B cell (primary cell): ENCODE data around the gene PNMA8B. TPM values are rescaled to one million over a fixed set of nuclear protein-coding genes. Genes with fewer than 3 reads are reported as not detected.

Experiments used
- ATAC-seq: fragments of 200-7000 bp; cut with Tn5 transposase; one replicate; pipeline ENCODE4 v1.10.0; 2021; ENCODE audit warnings: low read depth, mild to moderate bottlenecking, moderate number of reproducible peaks, moderate library complexity
- CTCF ChIA-PET: fragments of 350-600 bp; sonication (Branson Sonifier 250); formaldehyde crosslinking; loops from one replicate; lab custom pipeline; 2021; ENCODE audit warnings: antibody characterized with exemption, inconsistent platforms; lab: Charles Lee
- POLR2A ChIA-PET: fragments of 350-600 bp; sonication (Branson Sonifier 250); formaldehyde crosslinking; loops from one replicate; lab custom pipeline; 2021; ENCODE audit warnings: antibody characterized with exemption; lab: Charles Lee
- DNase-seq: peaks from one replicate; pipeline ENCODE4 v3.0.0; 2013
- H2AFZ ChIP-seq: 2 replicates; pipeline ENCODE4 v1.6.1; 2012; ENCODE audit warnings: mild to moderate bottlenecking, low read depth, low read length; ENCODE audit not compliant: insufficient read depth, poor library complexity, severe bottlenecking
- H3K27ac ChIP-seq, 2 donors: 1 replicate in 1 of 2; 2 replicates in 1 of 2; pipeline ENCODE4 v1.5.1; 2012 to 2013; ENCODE audit warnings: low read length in 2 of 2, mild to moderate bottlenecking in 2 of 2, moderate library complexity in 1 of 2
- H3K27me3 ChIP-seq, 4 experiments: fragments of 200-600 bp in 1 of 4; sonication (generic) in 1 of 4; replicated peaks in 1 of 4; 1 replicate in 2 of 4; 2 replicates in 2 of 4; pipeline versions ENCODE4 v1.6.1 to v1.7.0; 2013 to 2016; ENCODE audit warnings: low read length in 3 of 4, mild to moderate bottlenecking in 2 of 4, mixed read lengths in 1 of 4, moderate library complexity in 1 of 4; ENCODE audit not compliant: insufficient read depth in 4 of 4, control insufficient read depth in 3 of 4; ENCODE audit errors: control extremely low read depth in 1 of 4
- H3K36me3 ChIP-seq, 2 experiments: replicated peaks in 1 of 2; 1 replicate in 1 of 2; 2 replicates in 1 of 2; pipeline versions ENCODE4 v1.6.1 to v1.7.1; 2013; ENCODE audit warnings: low read length in 1 of 2; ENCODE audit not compliant: insufficient read depth in 2 of 2, control insufficient read depth in 1 of 2; ENCODE audit errors: control extremely low read depth in 1 of 2, extremely low read depth in 1 of 2
- H3K4me1 ChIP-seq, 2 donors: fragments of 200-600 bp in 1 of 2; sonication (generic) in 1 of 2; 1 replicate in 1 of 2; 2 replicates in 1 of 2; pipeline versions ENCODE4 v1.5.1 to v1.6.1; 2013 to 2017; ENCODE audit warnings: low read length in 2 of 2; ENCODE audit not compliant: control insufficient read depth in 2 of 2, insufficient read depth in 2 of 2
- H3K4me2 ChIP-seq: replicated peaks from 2 replicates; pipeline ENCODE3; 2012; ENCODE audit warnings: mild to moderate bottlenecking, low read depth, low read length; ENCODE audit not compliant: poor library complexity, severe bottlenecking
- H3K4me3 ChIP-seq, 5 experiments: fragments of 200-600 bp in 1 of 5; sonication (generic) in 1 of 5; 1 replicate in 3 of 5; 2 replicates in 2 of 5; pipeline versions ENCODE4 v1.5.1 to v1.7.0; 2011 to 2016; ENCODE audit warnings: low read length in 4 of 5, mild to moderate bottlenecking in 4 of 5, low read depth in 2 of 5, control low read depth in 1 of 5, moderate library complexity in 1 of 5; ENCODE audit not compliant: insufficient read depth in 1 of 5; ENCODE audit errors: control extremely low read depth in 1 of 5, extremely low read depth in 1 of 5
- H3K79me2 ChIP-seq: fragments of 200-600 bp; sonication (generic); one replicate; pipeline ENCODE4 v1.6.0; 2016; ENCODE audit warnings: low read length; ENCODE audit not compliant: control insufficient read depth, insufficient read depth
- H3K9ac ChIP-seq: fragments of 200-600 bp; sonication (generic); 2 replicates; pipeline ENCODE4 v1.6.1; 2017; ENCODE audit warnings: mild to moderate bottlenecking, low read length, moderate library complexity
- H3K9me3 ChIP-seq, 3 donors: one replicate each; pipeline versions ENCODE4 v1.6.1 to v1.7.1; 2013; ENCODE audit warnings: low read length in 2 of 3; ENCODE audit not compliant: control insufficient read depth in 2 of 3, insufficient read depth in 1 of 3; ENCODE audit errors: control extremely low read depth in 1 of 3
- H4K20me1 ChIP-seq: 2 replicates; pipeline ENCODE4 v1.6.0; 2012; ENCODE audit warnings: mild to moderate bottlenecking, low read length; ENCODE audit not compliant: insufficient read depth, control insufficient read depth, poor library complexity, severe bottlenecking
- H3K27ac Mint-ChIP-seq: one replicate; pipeline ENCODE4 v1.8.0; 2021; ENCODE audit warnings: mixed read lengths
- H3K27me3 Mint-ChIP-seq: one replicate; pipeline ENCODE4 v1.8.0; 2021; ENCODE audit warnings: mixed read lengths
- H3K4me1 Mint-ChIP-seq: one replicate; pipeline ENCODE4 v1.8.0; 2021; ENCODE audit warnings: mixed read lengths
- H3K4me3 Mint-ChIP-seq: one replicate; pipeline ENCODE4 v1.8.0; 2021; ENCODE audit warnings: mixed read lengths
- H3K9me3 Mint-ChIP-seq: one replicate; pipeline ENCODE4 v1.8.0; 2022; ENCODE audit warnings: mixed read lengths; ENCODE audit not compliant: insufficient read depth
- CTCF ChIP-seq: fragments of 200-600 bp; IDR thresholded peaks from one replicate; pipeline ENCODE4 v1.8.0; 2022; ENCODE audit warnings: antibody characterized with exemption, mild to moderate bottlenecking
- EZH2 ChIP-seq: IDR thresholded peaks from 2 replicates; pipeline ENCODE4 v1.6.1; 2012; ENCODE audit warnings: borderline replicate concordance, low read depth, mild to moderate bottlenecking, moderate library complexity, low read length; ENCODE audit not compliant: insufficient read depth, poor library complexity, severe bottlenecking
- WGBS: methylation state at CpG from one replicate; pipeline ENCODE4 v1.1.5; 2013; ENCODE audit warnings: missing lambda C conversion rate; ENCODE audit not compliant: insufficient coverage; 5-methylcytosine and 5-hydroxymethylcytosine counted together
- intact Hi-C: fragments of 100-400 bp; cut with micrococcal nuclease; formaldehyde crosslinking; loops from one replicate; pipeline ENCODE4 v1.10.0; 2022
- polyA plus RNA-seq: library from polyadenylated mRNA; depleted of rRNA; stranded (reverse); fragments of >200 nt; gene quantifications from 2 replicates; pipeline ENCODE4 v1.2.3, GENCODE V29; 2012
- total RNA-seq, 2 donors: library from RNA; stranded (reverse); fragments of 120-200 nt in 1 of 2; gene quantifications; 1 replicate in 1 of 2; 2 replicates in 1 of 2; pipeline versions ENCODE4 v1.2.3 to v1.2.4, GENCODE V29; 2013 to 2022

Gene PNMA8B
- total and polyA plus RNA-seq, 2 donors (not counting 1 experiment from before 2014, with no cell fraction given): 0.10 to 0.32 TPM

- Histone ChIP-seq H3K79me2 (no peaks in the 10 kb centered on the region), H3K36me3 (no peaks in the 10 kb centered on the region), H3K9me3 (peaks cover 0 to 10% (median 4%) of the 10 kb centered on the region in 3 donors), H3K9ac (no peak overlapping the region), H3K4me2 (no peak overlapping the region), H4K20me1 (no peaks in the 10 kb centered on the region), H3K27me3 (peaks cover 0 to 11% (median 0%) of the 10 kb centered on the region in 4 experiments), H3K4me3 (no peak overlapping the region), H3K27ac (no peak overlapping the region), H3K4me1 (no peaks in the 10 kb centered on the region), H2AFZ (no peak overlapping the region)
- intact Hi-C loops: no loop called here
- H3K4me3 Mint-ChIP-seq: no peak overlapping the region
- DNase-seq (no peak), ATAC-seq (no peak)
- no peaks in the 10 kb centered on the region for H3K4me1 Mint-ChIP-seq
- WGBS: 61% methylated on average over 3 of the region's 4 CpGs
- POLR2A ChIA-PET: no interaction called here
- H3K9me3 Mint-ChIP-seq: peaks cover 7% of the 10 kb centered on the region
- H3K27ac Mint-ChIP-seq: no peak overlapping the region
- CTCF ChIA-PET: no interaction called here
- peaks cover 24% of the 10 kb centered on the region for H3K27me3 Mint-ChIP-seq
- TF ChIP-seq EZH2 (no peak), CTCF (no peak)
Observed at GRCh38 chr19:46452186-46452585, 43.5 kb downstream of the PNMA8B start.

- Mint-ChIP-seq H3K27me3 (peaks cover 24% of the 10 kb centered on the region), H3K9me3 (peaks cover 7% of the 10 kb centered on the region), H3K4me3 (no peak overlapping the region), H3K27ac (no peak overlapping the region), H3K4me1 (no peaks in the 10 kb centered on the region)
- ChIA-PET CTCF (no interaction called here), POLR2A (no interaction called here)
- no peaks in the 10 kb centered on the region for H3K36me3 ChIP-seq
- no peak overlapping the region for H3K27ac ChIP-seq
- DNase-seq: no peak
- no peak overlapping the region for H3K4me2 ChIP-seq
- no peaks in the 10 kb centered on the region for H3K79me2 ChIP-seq
- intact Hi-C loops: no loop called here
- H3K4me1 ChIP-seq: no peaks in the 10 kb centered on the region
- ATAC-seq: no peak
- H3K9ac ChIP-seq: no peak overlapping the region
- peaks cover 0 to 10% (median 4%) of the 10 kb centered on the region in 3 donors for H3K9me3 ChIP-seq
- 78% methylated on average over 5 of the region's 6 CpGs for WGBS
- TF ChIP-seq EZH2 (no peak), CTCF (no peak)
- H2AFZ ChIP-seq: no peak overlapping the region
- H4K20me1 ChIP-seq: no peaks in the 10 kb centered on the region
- no peak overlapping the region for H3K4me3 ChIP-seq
- H3K27me3 ChIP-seq: peaks cover 0 to 11% (median 0%) of the 10 kb centered on the region in 4 experiments
Observed at GRCh38 chr19:46451352-46451751, 44.3 kb downstream of the PNMA8B start.
